SK-MEL-5 (cell line): ENCODE results near the gene OR10P1. TPM values are rescaled to one million over a fixed set of nuclear protein-coding genes. Genes with fewer than 3 reads are reported as not detected.
"Not testable (repeated sequence)": the region's sequence is repeated elsewhere in the genome, so short reads cannot be mapped to it uniquely, and the experiment has no call there.

Experiments used
- DNase-seq: peaks from one replicate; pipeline ENCODE4 v3.0.0-alpha.2; 2016; ENCODE audit warnings: low read depth, low spot score
- in situ Hi-C: cut with HindIII; loops from 2 replicates; pipeline ENCODE4 v1.10.0; 2016; ENCODE audit warnings: low sequenced_read_pairs, high pct_unique_total_duplicates, low pct_unique_long_range_greater_than_20kb
- total RNA-seq: library from RNA; depleted of rRNA; stranded (reverse); fragments of >200 nt; shearing (Covaris generic); gene quantifications from 2 replicates; pipeline ENCODE4 v1.2.3, GENCODE V29; 2014

OR10P1 gene
- total RNA-seq, 1 experiment from 2014 or later, result not detected

DNA sequence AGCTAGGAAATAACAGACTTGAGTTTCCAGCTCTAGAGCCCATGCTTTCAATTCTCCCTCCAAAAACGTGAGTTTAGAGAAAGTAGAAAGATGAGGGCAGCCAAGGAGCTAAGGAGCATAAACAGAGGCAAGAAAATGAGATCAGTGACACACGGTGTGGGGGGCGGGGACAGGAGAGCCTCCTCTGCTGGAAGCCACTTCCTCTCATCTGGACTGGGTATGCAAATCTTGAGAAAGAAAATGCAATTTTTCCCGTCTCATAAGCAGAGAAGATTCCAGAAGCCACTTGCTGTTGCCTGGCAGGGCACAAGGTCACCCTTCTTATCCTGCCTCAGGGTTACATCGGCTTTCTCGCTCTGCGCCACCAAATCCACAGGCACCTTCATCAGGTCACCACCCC is 6.0 kb downstream of the OR10P1 start:
- in situ Hi-C loops, result no loop called here
- no peak for DNase-seq

DNA sequence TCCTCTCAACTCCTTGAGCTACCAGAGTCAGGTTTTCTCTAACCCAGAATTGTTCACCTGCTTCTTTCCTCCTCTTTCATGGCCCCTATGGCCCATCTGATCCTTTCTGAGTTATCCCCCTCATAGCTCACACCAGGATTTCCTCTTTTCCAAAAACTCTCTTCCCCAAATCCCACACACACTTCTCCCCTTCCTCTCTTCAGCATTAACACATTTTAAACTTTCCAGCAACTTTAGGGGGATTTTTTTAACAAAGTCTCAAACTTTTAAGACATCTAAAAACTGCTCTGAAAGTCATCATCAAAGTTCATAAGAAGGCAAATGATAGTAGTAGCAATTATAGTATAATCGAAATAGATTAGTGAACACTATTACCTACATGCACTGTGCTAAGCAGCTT is 7.9 kb downstream of the OR10P1 start:
- no peak for DNase-seq
- in situ Hi-C loops, result no loop called here

DNA sequence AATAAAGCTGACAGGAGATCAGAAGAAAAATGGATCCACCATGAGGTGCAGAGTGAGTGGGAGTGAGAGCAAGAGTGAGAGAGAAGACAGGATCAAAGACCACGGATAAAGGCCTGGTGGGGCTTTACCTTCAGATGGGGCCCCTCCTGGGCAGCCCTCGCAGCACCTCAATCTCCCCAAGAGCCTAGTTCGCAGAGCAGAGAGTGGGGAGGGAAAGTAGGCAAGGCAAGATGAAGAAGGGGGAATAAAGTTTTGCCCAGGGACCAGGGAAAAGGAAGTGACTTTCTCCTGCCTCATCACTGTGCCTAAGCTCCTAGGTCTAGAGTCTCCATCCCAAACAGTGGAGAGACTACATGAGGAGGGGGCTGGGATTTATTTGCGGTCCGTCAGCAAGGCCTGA is 10.3 kb downstream of the OR10P1 start:
- no peak for DNase-seq
- in situ Hi-C loops, result no loop called here

DNA sequence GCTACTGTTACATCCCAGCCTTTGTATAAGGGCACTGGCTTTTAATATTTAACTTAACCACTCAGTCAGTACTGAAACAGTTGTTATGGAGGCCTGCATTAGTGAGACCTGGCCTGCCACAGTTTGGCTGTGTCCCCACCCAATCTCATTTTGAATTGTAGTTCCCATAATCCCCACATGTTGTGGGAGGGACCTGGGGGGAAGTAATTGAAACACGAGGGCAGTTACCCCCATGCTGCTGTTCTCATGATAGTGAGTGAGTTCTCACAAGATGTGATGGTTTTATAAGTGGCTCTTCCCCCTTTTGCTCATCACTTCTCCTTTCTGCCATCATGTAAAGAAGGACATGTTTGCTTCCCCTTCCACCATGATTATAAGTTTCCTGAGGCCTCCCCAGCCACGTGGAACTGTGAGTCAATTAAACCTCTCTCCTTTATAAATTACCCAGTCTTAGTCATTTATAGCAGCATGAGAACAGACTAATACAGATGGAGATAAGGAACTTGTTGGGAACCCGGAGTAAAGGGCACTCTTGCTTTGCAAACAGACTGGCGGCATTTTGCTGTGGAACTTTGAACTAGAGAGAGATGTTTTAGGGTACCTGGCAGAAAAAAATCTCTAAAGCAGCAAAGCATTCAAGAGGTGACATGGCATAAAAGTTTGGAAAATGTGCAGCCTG is 14.1 kb downstream of the OR10P1 start:
- in situ Hi-C loops, DNase-seq: not testable (repeated sequence)

DNA sequence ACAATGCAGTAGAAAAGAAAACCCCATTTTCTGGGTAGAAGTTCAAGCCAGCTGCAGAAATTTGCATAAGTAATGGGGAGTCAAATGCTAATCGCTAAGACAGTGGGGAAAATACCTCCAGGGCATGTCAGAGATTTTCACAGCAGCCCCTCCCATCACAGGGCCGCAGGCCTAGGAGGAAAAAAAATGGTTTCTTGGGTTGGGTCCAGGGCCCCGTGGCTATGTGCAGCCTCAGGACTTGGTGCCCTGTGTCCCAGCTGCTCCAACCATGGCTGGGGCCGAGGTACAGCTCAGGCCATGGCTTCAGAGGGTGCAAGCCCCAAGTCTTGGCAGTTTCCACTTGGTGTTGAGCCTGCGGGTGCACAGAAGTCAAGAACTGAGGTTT is 14.6 kb downstream of the OR10P1 start:
- no peak for DNase-seq

DNA sequence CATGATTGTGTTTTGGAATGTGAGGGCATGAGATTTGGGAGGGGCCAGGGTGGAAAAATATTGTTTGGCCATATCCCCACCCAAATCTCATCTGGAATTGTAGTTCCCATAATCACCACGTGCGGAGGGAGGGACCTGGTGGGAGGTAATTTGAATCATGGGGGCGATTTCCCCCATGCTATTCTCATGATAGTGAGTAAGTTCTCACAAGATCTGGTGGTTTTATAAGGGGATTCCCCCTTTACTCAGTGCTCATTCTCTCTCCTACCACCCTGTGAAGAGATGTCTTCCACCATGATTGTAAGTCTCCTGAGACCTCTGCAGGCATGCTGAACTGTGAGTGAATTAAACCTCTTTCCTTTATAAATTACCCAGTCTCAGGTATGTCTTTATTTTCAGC is 15.7 kb downstream of the OR10P1 start:
- in situ Hi-C loops, result no loop called here
- DNase-seq, result no peak

More for the DNA sequence above, 14.6 kb downstream of the OR10P1 start:
- in situ Hi-C loops, result no loop called here

DNA sequence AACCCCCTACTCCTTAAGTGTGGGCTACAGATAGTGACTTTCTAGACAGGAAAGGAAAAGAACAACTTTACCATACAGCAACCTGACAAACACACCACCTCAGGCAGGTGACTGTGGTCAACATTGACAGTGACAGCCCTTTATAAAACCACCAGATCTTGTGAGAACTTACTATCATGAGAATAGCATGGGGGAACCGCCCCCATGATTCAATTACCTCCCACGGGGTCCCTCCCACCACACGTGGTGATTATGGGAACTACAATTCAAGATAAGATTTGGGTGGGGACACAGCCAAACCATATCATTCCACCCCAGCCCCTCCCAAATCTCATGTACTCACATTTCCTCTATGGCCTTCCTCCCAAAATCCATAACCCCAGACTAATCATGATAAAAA is 16.3 kb downstream of the OR10P1 start:
- in situ Hi-C loops, result no loop called here
- no peak for DNase-seq

DNA sequence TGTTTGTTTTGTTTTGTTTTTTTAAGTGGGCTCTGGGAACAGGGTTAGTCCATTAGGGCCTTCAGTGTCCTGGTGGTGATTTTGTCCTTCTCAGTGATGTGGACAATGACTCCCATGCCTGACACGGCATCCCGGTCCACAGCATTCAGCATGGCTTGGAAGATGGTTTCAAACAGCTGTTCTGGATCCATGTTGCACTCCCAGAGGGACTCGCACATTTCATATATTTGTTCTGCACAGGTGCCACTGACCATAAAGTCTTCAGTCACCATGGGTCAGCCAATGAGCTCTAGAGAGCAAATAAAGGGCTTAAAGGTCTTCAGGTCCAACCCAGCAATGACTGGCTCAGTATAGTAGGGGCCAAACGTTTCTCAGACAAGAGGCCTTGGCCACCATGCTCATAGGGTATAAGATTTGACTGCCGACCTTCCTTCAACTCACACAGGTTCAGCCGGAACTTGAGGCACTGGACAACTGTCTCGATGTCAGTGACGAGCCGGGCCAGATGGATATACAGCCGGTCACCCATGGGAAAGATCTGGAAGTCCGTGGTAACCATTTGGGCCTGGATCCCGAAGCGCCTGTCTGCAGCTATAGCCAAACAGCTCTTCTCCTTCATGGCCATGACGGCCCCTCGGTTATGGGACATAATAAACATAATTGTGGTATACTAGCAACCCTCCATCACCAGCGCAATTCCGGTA is 18.0 kb downstream of the OR10P1 start:
- in situ Hi-C loops, result no loop called here
- no peak for DNase-seq

DNA sequence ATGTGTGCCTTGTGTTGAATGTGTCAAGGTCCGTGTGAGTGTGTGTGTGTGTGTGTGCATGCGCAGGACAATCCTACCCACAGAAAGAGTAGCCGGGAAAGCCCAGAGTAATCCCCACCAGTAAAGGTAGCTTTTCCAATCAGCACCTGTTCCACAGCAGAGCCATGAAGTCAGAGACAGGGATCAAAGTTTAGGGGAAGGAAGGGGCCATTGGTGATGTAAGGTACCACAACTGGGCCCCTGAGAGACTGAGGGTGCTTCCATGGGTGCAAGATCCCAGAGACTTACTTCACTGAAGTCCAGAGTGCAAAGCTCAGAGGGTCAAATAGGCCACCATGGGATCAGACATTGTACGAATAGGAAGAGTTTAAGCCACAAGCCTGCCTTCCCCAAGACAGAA is 20.5 kb downstream of the OR10P1 start:
- in situ Hi-C loops, result no loop called here
- DNase-seq, result no peak

DNA sequence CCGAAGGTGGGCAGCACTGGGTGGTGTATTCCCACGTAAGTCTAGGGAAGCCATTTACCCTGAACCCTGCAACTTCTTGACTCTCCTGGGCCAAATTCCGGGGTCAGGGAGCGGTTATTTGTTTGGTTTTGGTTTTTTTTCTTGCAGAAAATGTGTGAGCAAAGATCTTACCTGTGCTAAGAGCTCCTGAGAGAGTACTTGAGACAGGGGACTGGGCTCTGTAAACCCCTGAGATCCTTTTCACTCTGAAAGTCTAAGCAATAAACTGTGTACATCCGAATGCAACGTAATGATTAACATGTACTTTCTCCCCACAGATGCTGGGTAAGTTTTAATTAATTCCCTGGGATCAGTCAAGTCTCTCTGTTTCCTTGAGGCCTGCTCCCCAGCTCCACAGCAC is 21.5 kb downstream of the OR10P1 start:
- in situ Hi-C loops, result no loop called here
- DNase-seq, result no peak

DNA sequence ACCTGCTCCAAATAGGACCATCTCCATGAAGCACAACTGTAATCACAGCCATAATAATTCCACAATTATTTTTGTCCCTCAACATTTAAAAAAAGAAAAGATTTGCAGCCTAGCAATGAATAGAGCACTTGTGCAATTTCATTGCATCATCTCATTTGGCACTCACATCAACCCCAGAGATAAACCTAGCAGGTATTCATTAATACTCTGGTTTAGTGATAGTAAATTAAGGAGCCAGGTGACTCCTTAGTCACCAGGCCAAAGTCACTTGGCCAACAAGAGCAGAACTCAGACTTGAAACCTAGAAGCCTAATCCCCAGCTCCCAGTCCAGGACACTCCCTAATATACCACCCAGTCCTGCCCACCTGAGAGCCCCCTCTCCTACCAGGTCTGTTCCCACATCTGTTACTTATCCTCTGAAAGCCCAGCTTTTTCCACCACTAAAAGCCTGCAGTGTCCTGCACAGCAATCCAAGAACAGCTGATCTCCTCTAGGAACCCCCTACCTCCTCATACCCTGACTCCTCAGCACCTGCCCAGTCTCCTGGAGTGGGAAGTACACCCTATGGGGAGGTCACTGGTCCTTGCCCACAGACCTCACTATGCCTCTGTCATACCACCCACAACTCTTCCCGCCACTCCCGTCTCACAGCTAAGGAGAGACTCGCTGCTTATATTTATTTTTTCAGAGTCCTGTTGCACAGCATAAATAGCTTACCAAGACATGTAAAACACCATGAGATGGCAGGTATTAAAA is 22.1 kb downstream of the OR10P1 start:
- in situ Hi-C loops, result no loop called here
- no peak for DNase-seq

DNA sequence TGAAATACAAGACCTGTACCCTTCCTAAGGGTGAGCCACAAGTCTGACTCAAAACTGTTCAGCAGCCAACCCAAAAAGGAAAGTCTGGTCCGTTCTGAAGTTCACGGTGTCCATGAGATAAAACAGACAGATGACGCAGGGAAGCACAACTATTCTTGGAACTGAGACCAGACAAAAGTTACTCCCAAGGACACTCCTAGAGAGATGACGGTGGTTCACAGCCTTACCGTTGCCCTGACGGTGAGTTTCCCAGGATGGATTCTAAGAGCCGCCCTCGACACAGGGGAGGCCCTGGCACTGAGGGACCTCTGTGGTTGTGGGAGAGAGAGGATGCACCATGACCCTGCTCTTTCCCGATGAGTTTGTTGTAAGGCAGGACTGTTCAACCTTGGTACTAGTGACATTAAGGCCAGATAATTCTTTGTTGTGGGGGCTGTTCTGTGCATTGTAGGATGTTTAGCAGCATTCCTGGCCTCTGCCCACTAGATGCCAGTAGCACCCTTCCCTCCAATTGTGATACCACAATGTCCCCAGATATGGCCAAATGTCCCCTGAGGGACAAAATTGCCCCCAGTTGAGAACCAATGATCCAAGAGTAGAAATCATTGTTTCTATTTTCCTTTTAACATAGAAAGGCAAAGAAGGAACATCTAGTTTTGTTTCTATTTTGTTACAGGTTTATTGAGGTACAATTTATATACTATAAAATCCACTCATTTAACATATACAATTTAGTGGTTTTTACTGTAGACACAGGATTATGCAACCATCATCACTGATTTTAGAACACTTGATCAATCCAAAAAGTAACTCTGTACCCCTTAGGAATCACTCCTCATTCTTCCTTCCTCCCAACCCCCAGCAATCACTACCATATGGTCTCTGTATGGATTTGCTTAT is 23.0 kb downstream of the OR10P1 start:
- in situ Hi-C loops, result no loop called here
- DNase-seq, result peak; percentile 70

DNA sequence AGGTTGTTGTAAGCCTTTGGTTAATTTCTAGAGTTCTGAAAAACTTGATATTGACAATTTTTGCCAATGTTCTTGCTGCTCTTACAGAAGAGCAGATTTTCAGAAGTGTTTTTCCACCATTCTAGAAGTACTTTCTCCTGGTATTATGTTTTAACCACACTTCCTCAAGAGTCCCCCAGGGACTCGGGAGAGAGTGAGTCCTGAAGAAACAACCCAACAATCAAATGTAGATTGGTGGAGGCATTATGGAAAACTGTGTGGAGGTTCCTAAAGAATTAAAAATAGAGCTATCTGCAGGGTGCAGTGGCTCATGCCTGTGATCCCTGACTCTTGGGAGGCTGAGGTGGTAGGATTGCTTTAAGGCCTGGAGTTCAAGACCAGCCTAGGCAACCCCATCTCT is 26.7 kb downstream of the OR10P1 start:
- no peak for DNase-seq
- in situ Hi-C loops, result no loop called here

DNA sequence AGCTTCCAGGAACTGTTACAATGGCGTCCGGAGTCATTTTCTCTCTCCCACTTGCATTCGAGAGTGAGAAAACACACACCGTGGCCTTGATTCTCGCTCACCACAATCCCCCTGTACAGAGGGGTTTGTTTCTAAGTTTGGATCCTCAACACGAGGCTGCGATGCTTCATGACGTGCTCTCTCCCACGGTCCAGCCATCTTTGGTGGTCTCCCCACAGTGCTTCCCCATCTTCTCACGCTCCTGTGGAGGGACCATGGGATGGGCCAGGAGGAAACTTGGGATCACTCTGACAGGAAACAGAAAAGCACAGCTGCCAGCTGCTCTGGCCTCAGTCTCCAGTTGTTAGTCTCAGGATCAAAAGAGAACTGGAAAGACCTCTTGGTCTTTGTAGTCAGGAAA is 28.1 kb downstream of the OR10P1 start:
- in situ Hi-C loops, result no loop called here
- DNase-seq, result no peak

DNA sequence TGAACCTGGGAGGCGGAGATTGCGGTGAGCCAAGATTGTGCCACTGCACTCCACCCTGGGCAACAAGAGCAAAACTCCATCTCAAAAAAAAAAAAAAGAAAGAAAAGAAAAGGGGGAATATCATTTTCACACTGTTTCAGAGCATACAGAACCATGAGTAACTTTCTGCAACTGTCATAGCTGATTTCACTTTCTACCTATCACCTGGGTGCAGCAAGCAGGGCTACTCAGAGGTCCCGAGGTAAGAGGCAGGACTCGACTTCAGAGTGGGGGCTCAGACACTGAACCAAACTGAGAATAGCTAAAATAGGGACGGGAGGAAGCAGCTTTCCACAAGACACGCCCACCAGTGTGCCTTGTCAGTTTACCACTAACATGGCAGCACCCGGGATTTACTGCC is 29.8 kb downstream of the OR10P1 start:
- in situ Hi-C loops, result no loop called here
- no peak for DNase-seq

DNA sequence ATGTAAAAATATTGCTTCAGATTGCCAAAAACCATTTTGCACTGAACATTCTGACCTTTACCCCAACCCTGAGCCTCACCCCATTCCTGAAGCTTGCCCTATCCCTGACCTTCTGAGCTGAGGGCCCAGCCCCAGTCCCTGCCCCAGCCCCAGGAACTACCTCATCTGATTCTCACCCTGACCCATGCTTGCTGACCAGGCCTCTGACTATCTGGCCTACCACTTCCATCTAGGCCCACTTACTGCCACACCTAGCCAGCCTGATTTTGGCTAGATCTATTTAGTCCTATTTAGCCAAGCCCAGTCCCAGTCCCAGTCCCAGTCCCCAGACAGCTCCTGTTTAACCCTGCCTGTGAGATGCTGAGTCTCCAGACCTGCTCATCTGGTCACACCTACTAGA is 33.6 kb downstream of the OR10P1 start:
- in situ Hi-C loops, result no loop called here

DNA sequence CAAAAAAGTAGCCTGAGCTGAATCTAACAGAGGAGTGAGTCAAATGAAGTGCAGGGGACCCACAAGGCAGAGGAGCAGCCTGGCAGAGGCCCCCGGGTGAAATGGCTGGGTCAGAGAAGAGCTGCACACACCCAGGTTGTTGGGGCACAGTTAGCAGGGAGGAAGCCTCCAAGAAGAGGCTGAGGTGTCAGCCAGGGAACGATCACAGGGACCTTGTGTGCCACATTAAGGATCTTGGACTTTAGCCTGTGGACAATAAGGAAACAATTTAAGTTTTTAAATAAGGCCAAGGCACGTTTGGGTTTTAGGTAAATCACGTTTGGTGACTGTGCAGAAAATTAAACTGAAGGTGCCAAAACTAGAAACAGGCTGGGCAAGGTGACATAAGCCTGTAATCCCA is 35.1 kb downstream of the OR10P1 start:
- DNase-seq, result no peak
- in situ Hi-C loops, result no loop called here

More for the DNA sequence above, 33.6 kb downstream of the OR10P1 start:
- DNase-seq, result no peak

DNA sequence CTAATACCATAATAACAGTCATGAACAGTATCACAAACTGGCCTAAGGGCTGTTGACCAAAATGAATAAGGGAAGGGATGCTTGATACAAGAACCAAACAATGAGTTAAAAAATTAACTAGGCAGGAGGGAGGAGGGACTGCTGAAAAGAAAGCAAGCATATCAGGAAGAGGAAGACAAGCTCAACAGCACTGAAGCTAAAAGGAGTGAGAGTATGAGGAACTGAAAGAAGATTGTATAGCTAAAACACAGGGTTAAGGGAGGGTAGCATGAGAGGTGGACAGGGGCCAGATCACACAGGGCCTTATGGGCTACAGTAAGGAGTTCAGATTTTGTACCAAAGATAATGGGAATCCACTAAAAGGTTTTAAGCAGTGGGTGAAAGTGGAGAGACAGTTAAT is 36.9 kb downstream of the OR10P1 start:
- no peak for DNase-seq
- in situ Hi-C loops, result no loop called here
